Stimulated activated CD4-positive, alpha-beta T cell treated with anti-CD3 and anti-CD28 coated beads, Interleukin-1b, Interleukin-23, amount 100 ng/mL, for 1 hour (primary cell): ENCODE measurements around the gene CERS6.
"Not testable (repeated sequence)": the region's sequence is repeated elsewhere in the genome, so short reads cannot be mapped to it uniquely, and the experiment has no call there.

Experiments
- DNase-seq, 2 donors: peaks; one replicate each; pipeline ENCODE4 v3.0.0-alpha.2; 2020; ENCODE audit warnings: low read depth in 2 of 2

Gene CERS6

DNA sequence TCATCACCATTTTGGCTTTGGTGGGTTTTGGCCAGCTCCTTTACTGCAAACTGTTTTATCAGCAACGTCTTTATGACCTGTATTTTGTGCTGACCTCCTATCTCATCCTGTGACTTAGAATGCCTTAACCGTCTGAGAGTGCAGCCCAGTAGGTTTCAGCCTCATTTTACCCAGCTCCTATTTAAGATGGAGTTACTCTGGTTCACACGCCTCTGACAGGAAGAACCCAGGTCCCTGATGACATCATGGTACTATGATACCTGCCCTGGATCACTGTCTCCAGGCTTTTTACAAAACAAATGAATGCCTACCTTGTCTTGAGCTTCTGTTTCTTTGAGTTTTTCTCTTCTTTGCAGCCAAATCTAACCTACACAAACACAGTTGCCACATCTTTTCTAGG, 208.6 kb downstream of the CERS6 start:
- not testable (repeated sequence) for DNase-seq

- no peak for DNase-seq
Measured at GRCh38 chr2:168666339-168666738, 210.3 kb downstream of the CERS6 start.

- DNase-seq, result no peak
Measured at GRCh38 chr2:168667156-168667555, 211.1 kb downstream of the CERS6 start.

DNA sequence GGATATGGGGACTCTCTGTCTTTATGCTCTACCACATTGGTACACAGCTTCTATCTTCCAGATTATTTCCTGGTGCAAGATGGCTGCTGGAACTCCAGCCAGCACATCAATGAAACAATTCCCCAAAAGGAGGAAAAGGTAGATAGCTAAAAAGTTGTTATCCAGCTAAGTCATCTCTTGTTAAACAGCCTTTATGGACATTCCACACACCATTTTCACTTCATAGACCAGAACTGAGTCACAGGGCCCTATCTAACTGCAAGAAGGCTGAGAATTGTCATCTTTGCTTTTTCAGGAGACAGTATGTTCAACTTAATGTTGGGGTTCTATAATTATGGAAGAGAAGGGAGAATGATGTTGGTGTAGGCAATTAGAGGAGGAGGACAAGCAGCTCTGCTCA, 213.1 kb downstream of the CERS6 start:
- no peak for DNase-seq

DNA sequence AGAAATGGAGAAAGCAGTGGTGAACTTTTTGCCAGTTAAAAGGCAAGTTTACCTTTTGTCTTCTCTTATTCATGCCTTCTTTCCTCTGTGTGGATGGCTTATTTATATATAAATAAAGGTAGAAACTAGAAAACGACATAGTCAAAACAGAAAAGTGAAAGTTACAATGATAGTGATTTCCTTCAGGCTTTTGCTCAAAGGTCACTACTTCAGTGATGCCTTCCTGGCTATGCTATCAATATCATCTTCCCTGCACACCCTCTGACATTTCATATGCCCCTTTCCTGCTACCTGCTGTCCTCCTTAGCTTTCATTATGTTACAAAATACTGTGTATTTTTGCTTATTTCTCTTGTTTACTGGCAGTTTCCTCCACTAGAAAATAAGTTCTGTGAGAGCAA, 214.4 kb downstream of the CERS6 start:
- no peak for DNase-seq

DNA sequence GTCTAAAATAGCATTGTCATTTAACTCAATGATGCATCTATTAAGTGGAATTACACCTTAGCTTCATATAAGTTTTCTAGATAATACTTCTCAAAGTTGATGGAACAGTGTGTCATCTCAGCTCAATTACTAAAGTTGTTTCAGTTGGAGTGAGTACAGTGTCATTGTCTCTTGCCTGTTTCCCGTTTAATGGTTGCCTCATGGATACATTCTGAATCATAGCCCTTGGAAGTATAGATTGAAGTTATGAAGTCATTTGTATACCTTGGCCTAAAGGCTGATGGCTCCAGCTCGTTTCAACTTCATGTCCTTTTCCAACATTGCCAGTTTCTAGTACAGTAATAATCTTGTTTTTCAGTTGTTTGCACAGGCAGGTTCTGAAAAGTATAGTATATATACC, 215.9 kb downstream of the CERS6 start:
- DNase-seq, result no peak

- DNase-seq, result no peak
Measured at GRCh38 chr2:168673265-168674189, 217.5 kb downstream of the CERS6 start.

GRCh38 chr2:168678153-168678853, 222.2 kb downstream of the CERS6 start:
- no peak for DNase-seq

DNA sequence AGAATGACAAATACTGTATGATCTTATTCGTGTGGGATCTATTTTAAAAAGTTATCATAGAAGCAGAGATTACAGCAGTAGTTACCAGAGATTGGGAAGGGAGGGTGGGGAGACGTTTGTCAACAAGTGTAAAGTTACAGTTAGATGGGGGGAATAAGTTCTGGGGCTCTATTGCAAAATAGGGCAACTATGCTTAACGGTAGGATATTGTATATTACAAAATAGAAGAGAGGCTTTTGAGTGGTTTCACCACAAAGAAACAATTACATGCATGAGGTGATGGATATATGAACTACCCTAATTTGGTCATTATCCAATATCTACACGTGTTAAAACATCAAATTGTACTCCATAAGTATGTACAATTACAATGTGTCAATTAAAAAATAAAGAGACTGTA, 223.0 kb downstream of the CERS6 start:
- no peak for DNase-seq

- no peak for DNase-seq
Measured at GRCh38 chr2:168679741-168680310, 223.8 kb downstream of the CERS6 start.

DNA sequence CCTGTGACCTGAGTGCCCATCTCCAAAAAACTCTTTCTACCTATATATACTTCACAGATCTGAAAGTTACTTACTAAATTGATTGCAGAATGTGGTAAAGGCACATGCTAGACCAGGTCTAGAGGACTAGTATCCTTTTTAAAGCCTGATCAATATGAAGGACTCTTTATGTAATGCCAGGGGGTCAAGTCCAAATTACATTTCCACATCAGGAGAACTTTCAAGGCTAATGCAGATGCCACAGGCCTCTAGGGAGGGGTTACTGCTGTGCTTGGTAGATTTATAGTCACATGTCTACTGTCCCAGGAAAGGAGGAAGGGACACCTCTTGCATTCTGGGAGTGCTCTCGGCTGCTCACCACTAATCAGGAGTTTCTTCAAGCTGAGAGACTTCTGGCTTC, 227.9 kb downstream of the CERS6 start:
- no peak for DNase-seq

GRCh38 chr2:168684921-168685599, 229.0 kb downstream of the CERS6 start:
- DNase-seq, result no peak

DNA sequence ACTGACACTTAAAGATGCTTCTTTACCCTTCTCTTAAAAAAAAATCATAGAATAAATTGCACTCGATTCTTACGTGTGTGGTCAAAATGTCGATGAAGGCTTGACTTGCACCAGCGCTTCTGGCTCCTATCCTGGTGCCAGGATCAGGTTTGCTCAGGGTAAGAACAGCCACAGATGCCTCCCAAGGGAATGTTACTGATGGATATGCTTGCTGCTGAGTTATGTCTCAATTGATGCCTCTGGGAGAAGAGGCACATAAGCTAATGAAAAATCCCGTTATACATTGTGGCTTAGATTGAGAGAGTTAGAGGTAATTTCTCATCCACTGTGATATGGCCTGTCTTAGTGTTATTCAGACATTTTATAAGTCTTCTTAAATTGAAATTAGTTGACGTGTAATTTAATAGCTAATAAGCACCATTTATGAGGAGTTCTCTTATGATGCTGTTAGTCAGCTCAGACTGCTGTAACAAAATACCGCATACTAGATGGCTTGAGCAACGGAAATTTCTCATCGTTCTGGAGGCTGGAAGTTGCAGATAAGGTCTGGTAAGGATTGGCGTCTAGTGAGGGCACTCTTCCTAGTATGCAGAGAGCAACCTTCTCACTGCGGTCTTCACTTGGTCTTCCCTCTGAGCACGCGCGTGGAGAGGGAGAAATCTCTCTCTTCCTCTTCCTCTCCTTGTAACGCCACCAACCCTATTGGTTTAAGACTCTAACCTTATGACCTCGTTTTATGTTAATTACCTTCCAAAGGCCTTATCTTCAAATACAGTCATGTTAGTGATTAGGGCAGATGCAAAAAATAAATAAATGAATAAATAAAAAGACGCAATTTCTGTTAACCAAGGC, 229.8 kb downstream of the CERS6 start:
- no peak for DNase-seq

- DNase-seq, result no peak
Measured at GRCh38 chr2:168686452-168687191, 230.6 kb downstream of the CERS6 start.

- DNase-seq, result no peak
Measured at GRCh38 chr2:168687314-168687713, 231.2 kb downstream of the CERS6 start.

- DNase-seq, result no peak
Measured at GRCh38 chr2:168690381-168690885, 234.4 kb downstream of the CERS6 start.

GRCh38 chr2:168691221-168691620, 235.1 kb downstream of the CERS6 start:
- DNase-seq, result no peak

DNA sequence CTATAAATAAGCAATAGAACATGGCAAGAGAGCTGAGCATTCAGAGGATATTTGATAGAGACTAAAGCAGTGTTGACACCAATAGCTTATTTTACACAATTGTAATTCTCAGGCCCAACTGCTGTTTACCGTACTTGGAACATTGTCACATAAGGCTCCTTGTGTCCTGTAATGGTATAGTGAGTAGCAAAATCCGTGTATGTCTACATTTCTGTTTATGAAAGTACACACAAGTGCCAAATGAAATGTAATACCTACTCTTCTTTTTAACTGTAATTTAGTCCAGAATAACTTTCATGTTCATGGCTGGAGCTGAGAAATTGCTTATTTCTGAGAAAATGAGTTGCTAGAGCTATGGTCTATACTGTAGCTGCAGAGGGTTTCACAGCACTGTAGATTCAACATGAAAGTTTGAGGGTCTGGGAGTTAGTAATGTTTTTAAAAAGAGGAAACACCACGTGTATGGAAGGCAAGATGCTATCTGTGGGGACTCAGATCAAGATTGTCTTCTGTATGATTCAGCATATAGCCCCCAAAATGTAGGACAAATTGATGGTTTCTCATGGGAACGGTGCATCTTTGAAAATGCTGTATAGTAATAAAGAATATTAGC, 236.2 kb downstream of the CERS6 start:
- no peak for DNase-seq

DNA sequence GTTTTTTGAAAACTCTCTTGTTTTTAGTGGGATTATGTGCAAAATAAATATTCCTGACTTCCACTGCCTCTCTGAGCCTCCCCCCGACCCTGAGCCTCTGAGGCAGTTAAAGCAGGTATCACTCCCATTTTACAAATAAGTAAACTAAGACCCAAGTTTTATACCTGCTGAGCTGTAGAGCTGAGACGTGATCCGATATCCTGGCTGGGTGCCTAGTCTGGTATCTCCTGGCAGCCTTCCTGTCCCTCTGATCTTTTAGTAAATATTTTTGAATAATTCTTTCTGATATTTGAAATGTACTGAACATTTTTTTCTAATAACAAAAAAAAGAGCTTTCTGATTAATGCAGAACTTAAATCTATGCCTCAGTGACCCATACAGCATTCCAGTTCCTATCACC, 238.1 kb downstream of the CERS6 start:
- no peak for DNase-seq

DNA sequence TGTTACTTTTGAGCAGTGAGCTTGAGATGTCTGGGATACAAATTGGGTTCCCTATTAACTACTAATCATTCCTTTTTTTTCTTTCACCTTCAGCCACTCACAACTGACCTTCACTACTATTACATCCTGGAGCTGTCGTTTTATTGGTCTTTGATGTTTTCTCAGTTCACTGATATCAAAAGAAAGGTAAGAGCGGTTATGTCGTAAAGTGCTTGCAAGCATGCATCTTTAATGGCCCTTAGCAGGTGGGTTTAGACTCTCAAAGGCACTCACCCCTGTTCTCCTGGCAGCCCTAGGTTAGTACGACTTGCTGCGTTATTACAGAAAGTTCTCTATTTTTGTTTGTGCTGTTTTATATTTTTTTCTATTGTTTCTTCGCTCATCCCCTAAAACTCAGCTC, 238.8 kb downstream of the CERS6 start:
- DNase-seq, result no peak
